ENCODE data around the gene PGPEP1. TPM values are rescaled to one million over a fixed set of nuclear protein-coding genes. Genes with fewer than 3 reads are reported as not detected.

Gene PGPEP1
- polyA plus RNA-seq, 1 donor from 2014 or later = 5.9 TPM

DNA sequence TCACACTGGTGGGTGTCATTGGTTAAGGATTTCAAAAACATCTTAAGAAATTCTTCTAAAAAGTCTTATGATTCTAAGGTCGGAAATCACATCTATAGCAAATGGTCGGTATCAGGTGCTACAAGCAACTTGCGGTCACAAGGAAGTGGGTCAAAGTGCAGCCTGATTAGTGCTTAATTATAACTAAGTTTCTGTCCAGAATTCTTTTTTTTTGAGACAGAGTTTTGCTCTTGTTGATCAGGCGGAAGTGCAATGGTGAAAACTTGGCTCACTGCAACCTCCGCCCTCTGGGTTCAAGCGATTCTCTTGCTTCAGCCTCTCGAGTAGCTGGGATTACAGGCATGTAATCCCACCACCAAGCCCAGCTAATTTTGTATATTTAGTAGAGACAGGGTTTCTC is 44.4 kb downstream of the PGPEP1 start:
- no peaks in the 10 kb centered on the region for H4K20me1 ChIP-seq (ENCODE audit: insufficient read depth)
- no peak overlapping the region for H2AFZ ChIP-seq (ENCODE audit: low read depth, low read length)
- no peak overlapping the region for H3K4me3 ChIP-seq (ENCODE audit: low read length)
- peaks cover 9% of the 10 kb centered on the region for H3K27me3 ChIP-seq (ENCODE audit: insufficient read depth, low read depth, low read length)
- H3K9ac ChIP-seq (ENCODE audit: low read length) = no peak overlapping the region
- no peaks in the 10 kb centered on the region for H3F3A ChIP-seq (ENCODE audit: insufficient read depth, low read length, poor library complexity, severe bottlenecking)
- no peak overlapping the region for H3K27ac ChIP-seq (ENCODE audit: low read length)
- no peaks in the 10 kb centered on the region for H3K36me3 ChIP-seq (ENCODE audit: insufficient read depth, low read length)
- no peaks in the 10 kb centered on the region for H3K9me2 ChIP-seq (ENCODE audit: insufficient read depth, low read length)
- H3K79me2 ChIP-seq (replicated peaks; ENCODE audit: insufficient read depth, low read length) = no peaks in the 10 kb centered on the region
- TF ChIP-seq SMC3 (conservative IDR thresholded peaks at IDR 0.05; ENCODE audit: poor library complexity) = no peak
- TF ChIP-seq MXI1 (conservative IDR thresholded peaks at IDR 0.05; ENCODE audit: poor library complexity, severe bottlenecking) = no peak
- no peak for TF ChIP-seq REST (IDR thresholded peaks at IDR 0.05; ENCODE audit: borderline replicate concordance)
- H3K4me2 ChIP-seq (ENCODE audit: low read length) = no peak overlapping the region
- H3K9me3 ChIP-seq (ENCODE audit: low read length) = no peaks in the 10 kb centered on the region

- Histone ChIP-seq H3K36me3 (ENCODE audit: insufficient read depth, low read length) (no peaks in the 10 kb centered on the region), H3K27me3 (ENCODE audit: insufficient read depth, low read depth, low read length) (peaks cover 9% of the 10 kb centered on the region), H3K9me2 (ENCODE audit: insufficient read depth, low read length) (no peaks in the 10 kb centered on the region), H3K79me2 (replicated peaks; ENCODE audit: insufficient read depth, low read length) (no peaks in the 10 kb centered on the region), H3K4me2 (ENCODE audit: low read length) (no peak overlapping the region), H3K9me3 (ENCODE audit: low read length) (no peaks in the 10 kb centered on the region), H2AFZ (ENCODE audit: low read depth, low read length) (no peak overlapping the region), H4K20me1 (ENCODE audit: insufficient read depth) (no peaks in the 10 kb centered on the region), H3K9ac (ENCODE audit: low read length) (no peak overlapping the region), H3K4me3 (ENCODE audit: low read length) (no peak overlapping the region), H3F3A (ENCODE audit: insufficient read depth, low read length, poor library complexity, severe bottlenecking) (no peaks in the 10 kb centered on the region), H3K27ac (ENCODE audit: low read length) (no peak overlapping the region)
- no peak for TF ChIP-seq MXI1 (conservative IDR thresholded peaks at IDR 0.05; ENCODE audit: poor library complexity, severe bottlenecking)
- no peak for TF ChIP-seq RAD21 (conservative IDR thresholded peaks at IDR 0.05)
- TF ChIP-seq EZH2 (IDR thresholded peaks at IDR 0.05; ENCODE audit: borderline replicate concordance, insufficient read depth, low read length, poor library complexity, severe bottlenecking) = no peak
- no peak for TF ChIP-seq EP300 (conservative IDR thresholded peaks at IDR 0.05; ENCODE audit: poor library complexity, severe bottlenecking)
- no peak for TF ChIP-seq REST (IDR thresholded peaks at IDR 0.05; ENCODE audit: borderline replicate concordance)
- no peak for TF ChIP-seq TAF1 (IDR thresholded peaks at IDR 0.05; ENCODE audit: low read depth)
- no peak for TF ChIP-seq POLR2AphosphoS5 (IDR thresholded peaks at IDR 0.05)
- TF ChIP-seq, protein P1, sequence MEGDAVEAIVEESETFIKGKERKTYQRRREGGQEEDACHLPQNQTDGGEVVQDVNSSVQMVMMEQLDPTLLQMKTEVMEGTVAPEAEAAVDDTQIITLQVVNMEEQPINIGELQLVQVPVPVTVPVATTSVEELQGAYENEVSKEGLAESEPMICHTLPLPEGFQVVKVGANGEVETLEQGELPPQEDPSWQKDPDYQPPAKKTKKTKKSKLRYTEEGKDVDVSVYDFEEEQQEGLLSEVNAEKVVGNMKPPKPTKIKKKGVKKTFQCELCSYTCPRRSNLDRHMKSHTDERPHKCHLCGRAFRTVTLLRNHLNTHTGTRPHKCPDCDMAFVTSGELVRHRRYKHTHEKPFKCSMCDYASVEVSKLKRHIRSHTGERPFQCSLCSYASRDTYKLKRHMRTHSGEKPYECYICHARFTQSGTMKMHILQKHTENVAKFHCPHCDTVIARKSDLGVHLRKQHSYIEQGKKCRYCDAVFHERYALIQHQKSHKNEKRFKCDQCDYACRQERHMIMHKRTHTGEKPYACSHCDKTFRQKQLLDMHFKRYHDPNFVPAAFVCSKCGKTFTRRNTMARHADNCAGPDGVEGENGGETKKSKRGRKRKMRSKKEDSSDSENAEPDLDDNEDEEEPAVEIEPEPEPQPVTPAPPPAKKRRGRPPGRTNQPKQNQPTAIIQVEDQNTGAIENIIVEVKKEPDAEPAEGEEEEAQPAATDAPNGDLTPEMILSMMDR (IDR thresholded peaks at IDR 0.05; ENCODE audit: poor library complexity, severe bottlenecking) = no peak
- TF ChIP-seq SMC3 (conservative IDR thresholded peaks at IDR 0.05; ENCODE audit: poor library complexity) = no peak
These were observed 44.9 kb downstream of the PGPEP1 start for GRCh38 chr19:18385359-18385674.

Measured in neural cell (in vitro differentiated cells).